Stomach smooth muscle (tissue), 2 donors: ENCODE measurements around the gene C1QC.

Experiments used
- H3K27ac ChIP-seq: one replicate; pipeline ENCODE4 v1.7.0; 2013; ENCODE audit warnings: mild to moderate bottlenecking, low read length, inconsistent platforms
- H3K27me3 ChIP-seq, 2 donors: one replicate each; pipeline ENCODE4 v1.7.0; 2013; ENCODE audit warnings: low read length in 2 of 2; ENCODE audit not compliant: insufficient read depth in 2 of 2, control insufficient read depth in 1 of 2
- H3K36me3 ChIP-seq, 2 donors: one replicate each; pipeline ENCODE4 v1.7.0; 2013; ENCODE audit warnings: low read length in 2 of 2; ENCODE audit not compliant: control insufficient read depth in 2 of 2, insufficient read depth in 2 of 2
- H3K4me1 ChIP-seq: one replicate; pipeline ENCODE4 v1.7.0; 2013; ENCODE audit warnings: low read length; ENCODE audit not compliant: control insufficient read depth, insufficient read depth
- H3K4me3 ChIP-seq, 2 donors: one replicate each; pipeline ENCODE4 v1.7.0; 2013; ENCODE audit warnings: low read length in 2 of 2
- H3K9ac ChIP-seq, 2 donors: one replicate each; pipeline ENCODE4 v1.7.0; 2013; ENCODE audit warnings: low read length in 2 of 2, mild to moderate bottlenecking in 1 of 2
- H3K9me3 ChIP-seq, 2 donors: one replicate each; pipeline ENCODE4 v1.7.0; 2013; ENCODE audit warnings: low read length in 2 of 2; ENCODE audit not compliant: control insufficient read depth in 2 of 2
- donor health status: healthy.
- donor health status: Pancreatic carcinoma.

C1QC gene

DNA sequence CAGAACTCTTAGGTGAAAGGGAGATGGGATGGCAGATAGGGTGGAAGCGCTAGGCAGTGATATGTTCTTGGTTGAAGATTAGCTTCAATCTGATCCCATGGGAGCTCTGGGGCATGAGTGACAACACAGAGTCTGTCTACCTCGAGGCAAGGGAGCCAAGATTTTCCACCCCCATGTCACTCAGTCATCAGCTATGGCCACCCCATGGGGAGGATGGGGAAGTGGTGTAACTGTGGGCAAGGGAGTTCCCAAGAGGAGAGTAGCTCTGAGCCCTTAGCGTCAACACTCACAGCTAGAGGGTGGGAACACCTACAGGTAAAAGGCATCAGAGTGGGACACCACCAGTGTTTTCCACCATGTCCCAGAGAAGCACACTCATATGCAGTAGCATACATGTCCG is 37.3 kb upstream of the C1QC start:
- H3K27ac ChIP-seq = no peak overlapping the region
- no peak overlapping the region for H3K9ac ChIP-seq
- H3K36me3 ChIP-seq = no peaks in the 10 kb centered on the region
- H3K4me3 ChIP-seq = no peak overlapping the region
- peaks cover 26 to 45% of the 10 kb centered on the region in 2 donors for H3K27me3 ChIP-seq
- no peaks in the 10 kb centered on the region for H3K4me1 ChIP-seq
- no peaks in the 10 kb centered on the region for H3K9me3 ChIP-seq

DNA sequence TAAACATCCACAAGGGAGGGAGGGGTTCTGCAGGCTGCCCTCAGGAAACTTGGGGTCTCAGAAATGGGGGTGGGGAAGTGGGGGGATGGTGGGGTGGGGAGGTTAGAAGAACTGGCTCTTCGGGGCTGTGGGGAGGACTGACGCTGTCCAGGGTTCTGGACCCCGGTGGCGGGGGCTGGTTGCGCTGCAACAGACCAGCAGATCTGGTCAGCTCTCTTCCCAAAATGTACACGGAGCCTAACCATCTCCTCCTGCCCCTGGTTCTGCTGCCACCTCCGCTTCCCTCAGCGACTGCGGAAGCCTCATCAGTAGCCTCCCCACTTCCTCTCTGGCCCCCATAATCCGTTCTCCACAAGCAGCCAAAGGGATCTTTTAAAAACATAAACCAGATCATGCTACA is 36.3 kb upstream of the C1QC start:
- no peak overlapping the region for H3K9ac ChIP-seq
- H3K27ac ChIP-seq = no peak overlapping the region
- no peaks in the 10 kb centered on the region for H3K9me3 ChIP-seq
- H3K36me3 ChIP-seq = no peaks in the 10 kb centered on the region
- H3K4me3 ChIP-seq = no peak overlapping the region
- peaks cover 25 to 49% of the 10 kb centered on the region in 2 donors for H3K27me3 ChIP-seq
- H3K4me1 ChIP-seq = no peaks in the 10 kb centered on the region

DNA sequence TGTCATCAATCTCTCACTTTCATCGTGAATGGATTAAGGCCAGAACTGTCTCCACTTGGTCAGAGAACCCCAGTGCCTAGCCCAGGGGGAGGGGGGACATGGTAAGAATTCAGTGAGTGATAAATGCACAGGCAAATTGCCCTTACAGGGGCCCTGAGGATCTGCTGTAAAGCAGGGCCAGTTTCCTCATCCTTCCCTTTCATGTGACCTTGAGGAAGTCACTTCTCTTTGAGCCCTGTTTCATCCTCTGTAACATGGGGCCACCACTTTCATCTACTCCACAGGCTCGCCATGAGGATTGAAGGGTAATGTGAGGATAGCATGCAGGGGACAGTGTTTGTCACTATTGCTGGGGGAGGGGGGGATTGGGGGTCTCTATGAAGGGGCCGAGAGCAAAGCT is 35.1 kb upstream of the C1QC start:
- Histone ChIP-seq H3K9ac (no peak overlapping the region), H3K4me3 (no peak overlapping the region), H3K4me1 (no peaks in the 10 kb centered on the region), H3K27ac (no peak overlapping the region), H3K36me3 (no peaks in the 10 kb centered on the region), H3K27me3 (peaks cover 28 to 45% of the 10 kb centered on the region in 2 donors), H3K9me3 (no peaks in the 10 kb centered on the region)

DNA sequence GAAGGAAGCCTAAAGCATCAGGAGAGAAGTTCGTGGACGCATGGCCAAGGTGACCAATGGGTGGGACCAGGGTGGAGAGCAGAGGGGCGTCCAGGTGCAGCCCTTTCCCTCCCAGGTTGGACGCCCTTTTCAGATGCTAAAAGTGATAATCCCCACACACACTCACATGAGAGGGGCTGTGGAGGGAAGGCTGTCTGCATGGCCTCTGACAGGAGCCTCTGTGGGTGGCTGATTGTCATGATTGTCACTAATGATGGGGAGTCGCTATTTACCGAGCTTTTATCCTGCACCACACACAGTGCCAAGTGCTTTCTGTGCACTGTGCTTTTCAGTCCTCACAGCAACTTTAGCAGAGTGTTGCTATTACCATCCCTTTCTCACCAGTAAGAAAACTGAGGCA is 34.1 kb upstream of the C1QC start:
- no peak overlapping the region for H3K9ac ChIP-seq
- no peak overlapping the region for H3K27ac ChIP-seq
- no peaks in the 10 kb centered on the region for H3K36me3 ChIP-seq
- H3K4me1 ChIP-seq = no peaks in the 10 kb centered on the region
- no peaks in the 10 kb centered on the region for H3K9me3 ChIP-seq
- H3K27me3 ChIP-seq = peaks cover 25 to 46% of the 10 kb centered on the region in 2 donors
- no peak overlapping the region for H3K4me3 ChIP-seq

DNA sequence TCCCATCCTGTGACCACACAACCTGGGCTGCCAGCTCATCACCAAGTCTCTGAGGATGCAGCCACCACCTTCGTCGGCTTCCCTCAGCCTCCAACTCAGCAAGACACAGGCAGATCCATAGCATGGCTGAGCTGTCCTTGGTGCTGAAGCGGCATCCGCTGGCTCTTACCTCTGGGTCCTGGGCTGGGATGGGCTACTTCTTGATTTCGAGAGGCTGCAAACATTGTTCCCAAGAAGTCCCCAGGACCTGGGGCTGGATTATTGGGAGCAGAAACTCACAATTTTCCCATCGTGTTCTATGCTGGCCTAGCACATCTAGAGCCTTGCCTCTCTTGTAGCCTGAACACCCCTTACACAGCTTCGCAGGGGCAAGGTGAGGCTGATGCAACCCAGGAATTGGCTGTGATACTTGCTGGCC is 31.9 kb upstream of the C1QC start:
- Histone ChIP-seq H3K9me3 (no peaks in the 10 kb centered on the region), H3K9ac (no peak overlapping the region), H3K27me3 (peaks cover 36 to 51% of the 10 kb centered on the region in 2 donors), H3K27ac (no peak overlapping the region), H3K4me1 (no peaks in the 10 kb centered on the region), H3K36me3 (no peaks in the 10 kb centered on the region), H3K4me3 (no peak overlapping the region)

GRCh38 chr1:22612671-22613571 is 30.5 kb upstream of the C1QC start:
- Histone ChIP-seq H3K27ac (no peak overlapping the region), H3K9ac (no peak overlapping the region), H3K36me3 (no peaks in the 10 kb centered on the region), H3K27me3 (peaks cover 37 to 56% of the 10 kb centered on the region in 2 donors), H3K9me3 (no peaks in the 10 kb centered on the region), H3K4me3 (no peak overlapping the region), H3K4me1 (no peaks in the 10 kb centered on the region)

GRCh38 chr1:22613572-22613918 is 29.9 kb upstream of the C1QC start:
- Histone ChIP-seq H3K4me1 (no peaks in the 10 kb centered on the region), H3K9me3 (no peaks in the 10 kb centered on the region), H3K4me3 (no peak overlapping the region), H3K9ac (no peak overlapping the region), H3K36me3 (no peaks in the 10 kb centered on the region), H3K27ac (no peak overlapping the region), H3K27me3 (peaks cover 37 to 52% of the 10 kb centered on the region in 2 donors)

- H3K9me3 ChIP-seq = no peaks in the 10 kb centered on the region
- H3K27me3 ChIP-seq = peaks cover 34 to 52% of the 10 kb centered on the region in 2 donors
Measured at GRCh38 chr1:22613951-22614350, 29.5 kb upstream of the C1QC start.

GRCh38 chr1:22615886-22616285 is 27.5 kb upstream of the C1QC start:
- no peaks in the 10 kb centered on the region for H3K9me3 ChIP-seq
- no peak overlapping the region for H3K9ac ChIP-seq
- H3K27me3 ChIP-seq = peaks cover 43 to 47% of the 10 kb centered on the region in 2 donors
- H3K36me3 ChIP-seq = no peaks in the 10 kb centered on the region
- no peak overlapping the region for H3K4me3 ChIP-seq
- no peak overlapping the region for H3K27ac ChIP-seq
- no peaks in the 10 kb centered on the region for H3K4me1 ChIP-seq

More at GRCh38 chr1:22613951-22614350, 29.5 kb upstream of the C1QC start:
- H3K4me3 ChIP-seq = no peak overlapping the region
- H3K27ac ChIP-seq = no peak overlapping the region
- no peaks in the 10 kb centered on the region for H3K4me1 ChIP-seq
- H3K36me3 ChIP-seq = no peaks in the 10 kb centered on the region
- no peak overlapping the region for H3K9ac ChIP-seq

GRCh38 chr1:22616571-22616970 is 26.9 kb upstream of the C1QC start:
- Histone ChIP-seq H3K4me3 (no peak overlapping the region), H3K4me1 (no peaks in the 10 kb centered on the region), H3K27ac (no peak overlapping the region), H3K9me3 (no peaks in the 10 kb centered on the region), H3K9ac (no peak overlapping the region), H3K27me3 (peaks cover 43 to 46% of the 10 kb centered on the region in 2 donors), H3K36me3 (no peaks in the 10 kb centered on the region)

- H3K27me3 ChIP-seq = peaks cover 44 to 47% of the 10 kb centered on the region in 2 donors
- no peak overlapping the region for H3K4me3 ChIP-seq
Measured at GRCh38 chr1:22618056-22618455, 25.4 kb upstream of the C1QC start.

More at GRCh38 chr1:22618056-22618455, 25.4 kb upstream of the C1QC start:
- Histone ChIP-seq H3K9ac (no peak overlapping the region), H3K9me3 (no peaks in the 10 kb centered on the region), H3K4me1 (no peaks in the 10 kb centered on the region), H3K36me3 (no peaks in the 10 kb centered on the region), H3K27ac (no peak overlapping the region)
